ENCODE measurements around the gene NKX2-1. TPM values are rescaled to one million over a fixed set of nuclear protein-coding genes. Genes with fewer than 3 reads are reported as not detected.
"Not testable (repeated sequence)": the region's sequence is repeated elsewhere in the genome, so short reads cannot be mapped to it uniquely, and the experiment has no call there.

The NKX2-1 gene
- total RNA-seq = not detected
- total RNA-seq = 0 reads per million in 2 donors

DNA sequence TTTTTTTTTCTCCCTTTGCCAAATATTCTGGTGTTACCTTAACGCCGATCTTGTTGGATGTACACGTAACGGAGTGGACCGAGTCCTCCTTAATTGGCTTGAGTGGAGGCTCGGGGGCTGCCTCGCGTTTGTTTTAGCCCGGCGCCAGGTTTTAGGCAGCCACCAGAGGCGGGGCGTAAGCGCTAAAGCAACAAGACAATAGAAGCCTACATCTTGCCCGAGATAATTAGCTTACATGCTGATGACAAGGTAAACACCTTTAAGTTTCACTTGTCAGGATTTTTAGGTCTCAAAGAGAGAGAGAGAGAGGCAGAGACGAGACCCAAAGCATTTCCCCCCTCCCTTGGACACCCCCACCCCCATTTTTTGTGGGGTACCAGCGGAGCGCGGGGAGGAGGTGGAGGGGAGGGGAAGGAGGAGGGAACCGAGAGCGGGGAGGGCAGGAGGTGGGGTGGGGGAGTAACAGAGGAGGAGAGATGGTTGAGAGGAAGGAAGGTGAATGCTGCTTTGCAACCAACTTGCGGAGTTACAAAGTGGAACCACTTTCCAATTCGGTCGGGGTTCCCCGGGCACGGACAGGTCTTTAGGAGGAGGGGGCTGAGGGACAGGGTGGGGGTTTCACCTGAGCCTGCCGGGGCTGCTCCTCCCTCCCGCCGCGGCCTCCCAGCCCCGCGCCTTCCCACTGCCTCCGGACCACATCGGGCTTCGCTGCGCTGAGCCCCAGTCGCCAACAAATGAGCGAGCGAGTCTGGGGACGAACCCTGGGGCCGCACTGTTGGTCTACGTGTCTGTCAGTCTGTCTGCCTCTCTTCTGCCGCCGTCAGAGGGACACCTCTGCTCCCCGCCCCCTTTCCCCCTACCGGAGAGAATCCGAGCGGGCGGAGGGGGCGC lies at the start of gene NKX2-1:
Gene NKX2-1 (minus strand): TSS at position 802 of the 891 bp plus-strand sequence. CDS start 103 bp downstream, at position 699.
- no peaks in the 10 kb centered on the region for H3K9me3 ChIP-seq (ENCODE audit: control insufficient read depth, low read length, poor library complexity, severe bottlenecking)
- Mint-ChIP-seq H3K4me3 (peak within 1 kb of the TSS; percentile 82), H3K27me3 (peaks cover 61% of the 10 kb centered on the region), H3K27ac (no peak within 1 kb of the TSS), H3K36me3 (ENCODE audit: low read depth) (peaks cover 6% of the 10 kb centered on the region), H3K4me1 (peaks cover 7% of the 10 kb centered on the region)
- ATAC-seq (no peak), DNase-seq (no peak)

DNA sequence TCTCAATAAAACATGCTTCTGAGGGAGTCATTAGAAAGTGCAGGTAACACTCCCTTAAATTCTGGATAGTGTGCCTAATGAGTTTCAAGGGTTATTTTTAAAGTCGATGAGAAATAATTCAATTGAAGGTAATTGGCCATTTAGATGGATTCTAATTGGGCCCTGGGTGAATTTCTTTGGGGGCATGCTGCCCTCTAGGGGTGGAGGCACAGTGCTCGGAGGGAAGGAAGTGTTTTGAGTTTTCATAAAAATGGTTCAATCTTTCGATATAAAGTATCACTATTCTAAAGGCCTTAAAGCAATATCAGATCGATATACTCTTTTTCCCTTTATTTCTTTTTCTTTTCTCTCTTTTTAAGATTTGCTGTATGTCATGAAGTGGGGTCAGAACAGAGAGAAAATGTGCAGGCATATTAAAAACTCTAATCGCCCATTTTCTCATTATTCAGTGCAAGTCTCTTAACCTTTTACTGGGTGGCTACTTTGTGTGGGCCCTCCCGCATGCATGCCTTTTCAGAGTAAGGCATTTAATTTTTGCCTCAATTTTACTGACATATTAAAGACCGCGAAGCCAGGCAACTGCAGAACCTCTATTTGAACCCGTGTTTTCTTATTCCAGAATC lies 36.9 kb upstream of the NKX2-1 start:
- Mint-ChIP-seq H3K27me3 (peaks cover 35% of the 10 kb centered on the region), H3K27ac (no peak overlapping the region), H3K4me3 (no peak overlapping the region), H3K36me3 (ENCODE audit: low read depth) (peaks cover 2% of the 10 kb centered on the region), H3K4me1 (peaks cover 3% of the 10 kb centered on the region)
- no peaks in the 10 kb centered on the region for H3K9me3 ChIP-seq (ENCODE audit: control insufficient read depth, low read length, poor library complexity, severe bottlenecking)
- DNase-seq = no peak
- ATAC-seq = no peak

DNA sequence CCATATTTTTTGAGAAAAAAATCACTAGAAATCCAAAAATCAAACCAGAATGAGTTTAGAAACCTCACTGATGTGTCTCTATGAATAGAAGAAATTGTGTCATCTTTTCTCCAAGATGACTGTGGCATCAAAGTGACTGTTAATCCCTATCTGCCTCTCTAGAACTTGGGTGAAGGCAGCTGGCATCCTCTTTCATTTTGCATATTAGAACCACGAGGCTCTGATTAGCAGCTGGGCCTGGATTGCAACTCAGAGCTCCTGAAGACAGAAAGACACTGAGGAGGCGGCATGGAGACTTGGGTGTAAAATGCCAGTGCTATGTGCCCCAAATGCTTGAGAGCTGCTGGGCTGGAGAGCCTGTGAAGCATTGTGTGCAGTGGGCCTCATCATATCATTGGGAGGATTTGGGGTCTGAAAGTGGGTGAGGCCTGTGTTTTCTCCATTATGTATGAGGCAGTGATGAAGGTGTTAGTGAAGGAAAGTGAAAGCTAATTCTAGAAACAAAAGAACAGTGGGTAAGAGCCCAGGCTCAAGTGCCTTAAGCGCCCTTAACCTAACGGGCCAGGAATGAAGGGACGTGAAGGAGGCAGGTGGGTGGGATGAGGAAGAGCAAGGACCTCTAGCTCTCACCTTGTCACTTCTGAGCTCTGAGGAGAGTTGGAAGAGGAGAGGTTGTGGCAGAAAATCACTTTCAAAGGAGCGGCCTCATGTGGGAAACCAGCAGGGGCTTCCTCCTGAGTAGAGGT lies 36.1 kb upstream of the NKX2-1 start:
- no peak for ATAC-seq
- H3K36me3 Mint-ChIP-seq (ENCODE audit: low read depth) = peaks cover 2% of the 10 kb centered on the region
- no peak for DNase-seq
- peaks cover 3% of the 10 kb centered on the region for H3K4me1 Mint-ChIP-seq
- no peaks in the 10 kb centered on the region for H3K9me3 ChIP-seq (ENCODE audit: control insufficient read depth, low read length, poor library complexity, severe bottlenecking)
- no peak overlapping the region for H3K27ac Mint-ChIP-seq
- H3K27me3 Mint-ChIP-seq = peaks cover 31% of the 10 kb centered on the region
- peak overlapping the region; percentile 8 for H3K4me3 Mint-ChIP-seq

DNA sequence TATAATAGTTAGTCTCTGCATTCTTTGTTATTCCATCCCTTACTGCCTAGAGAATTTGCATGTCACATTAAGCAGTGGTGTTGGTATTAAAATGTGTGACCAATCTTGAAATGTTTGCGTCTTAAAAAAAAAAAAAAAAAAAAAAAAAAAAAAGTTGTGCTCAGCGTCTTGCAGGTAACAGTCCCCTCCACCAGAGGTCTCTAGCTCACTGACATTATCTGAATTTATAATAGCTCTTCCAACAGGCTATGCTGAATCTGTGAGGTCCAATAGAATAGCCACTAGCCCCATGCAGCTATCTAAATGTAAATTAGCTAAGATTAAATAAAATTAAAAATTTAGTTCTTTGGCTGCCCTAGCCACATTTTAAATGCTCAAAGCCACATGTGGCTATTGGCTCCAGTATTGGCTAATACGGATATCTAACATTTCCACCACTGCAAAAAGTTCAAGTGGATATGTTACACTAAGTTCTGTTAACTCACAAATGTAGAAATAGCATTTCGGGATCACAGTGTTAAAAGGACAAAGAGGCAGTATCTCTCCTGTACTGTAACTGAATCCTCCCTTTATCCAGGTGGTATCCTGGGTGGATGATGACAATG lies 33.7 kb upstream of the NKX2-1 start:
- H3K9me3 ChIP-seq (ENCODE audit: control insufficient read depth, low read length, poor library complexity, severe bottlenecking) = no peaks in the 10 kb centered on the region
- Mint-ChIP-seq H3K4me3 (no peak overlapping the region), H3K27me3 (peaks cover 22% of the 10 kb centered on the region), H3K27ac (no peak overlapping the region), H3K36me3 (ENCODE audit: low read depth) (no peaks in the 10 kb centered on the region), H3K4me1 (no peaks in the 10 kb centered on the region)
- DNase-seq (no peak), ATAC-seq (no peak)

DNA sequence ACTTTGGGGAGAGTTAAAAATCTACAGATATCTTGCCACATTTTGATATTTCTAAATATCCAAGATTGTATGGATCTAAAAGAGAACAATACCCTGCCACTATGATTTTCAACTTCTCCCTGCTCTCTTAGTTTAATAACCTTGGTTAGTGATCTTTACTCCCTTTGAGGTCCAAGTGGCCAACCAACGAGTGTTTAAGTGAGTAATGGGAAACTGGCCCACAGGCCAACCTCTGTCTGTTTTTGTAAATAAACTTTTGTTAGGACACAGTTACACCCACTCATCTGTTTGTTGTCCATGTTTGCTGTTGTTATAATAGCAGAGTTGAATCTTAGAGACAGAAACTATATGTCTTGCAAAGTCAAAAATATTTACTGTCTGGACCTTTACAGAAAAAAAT lies 30.9 kb upstream of the NKX2-1 start:
- DNase-seq (no peak), ATAC-seq (no peak)
- Mint-ChIP-seq H3K4me1 (no peaks in the 10 kb centered on the region), H3K36me3 (ENCODE audit: low read depth) (no peaks in the 10 kb centered on the region), H3K27me3 (peaks cover 16% of the 10 kb centered on the region), H3K27ac (no peak overlapping the region), H3K4me3 (no peak overlapping the region)
- no peaks in the 10 kb centered on the region for H3K9me3 ChIP-seq (ENCODE audit: control insufficient read depth, low read length, poor library complexity, severe bottlenecking)

DNA sequence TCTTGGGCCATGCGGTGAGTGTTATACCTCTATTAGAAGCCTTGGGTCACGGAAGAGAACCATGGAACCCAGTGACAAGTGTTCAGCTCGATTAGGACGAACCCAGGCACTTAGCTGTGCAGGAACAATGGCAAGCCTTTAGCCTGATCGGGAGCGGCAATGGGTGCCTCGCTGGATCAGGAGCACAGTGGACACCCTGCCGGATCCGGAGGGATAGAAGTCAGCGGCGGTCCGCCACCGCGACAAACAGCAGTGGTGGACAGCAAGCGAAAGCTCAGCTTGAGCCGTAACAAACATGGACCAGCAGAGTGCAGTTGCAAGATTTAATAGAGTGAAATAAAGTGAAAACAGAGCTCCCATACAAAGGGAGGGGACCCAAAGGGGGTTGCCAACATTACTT lies 24.2 kb upstream of the NKX2-1 start:
- H3K36me3 Mint-ChIP-seq (ENCODE audit: low read depth); DNase-seq; H3K4me3 Mint-ChIP-seq; ATAC-seq; H3K27ac Mint-ChIP-seq; H3K9me3 ChIP-seq (ENCODE audit: control insufficient read depth, low read length, poor library complexity, severe bottlenecking); H3K4me1 Mint-ChIP-seq: not testable (repeated sequence)
- peaks cover 30% of the 10 kb centered on the region for H3K27me3 Mint-ChIP-seq

DNA sequence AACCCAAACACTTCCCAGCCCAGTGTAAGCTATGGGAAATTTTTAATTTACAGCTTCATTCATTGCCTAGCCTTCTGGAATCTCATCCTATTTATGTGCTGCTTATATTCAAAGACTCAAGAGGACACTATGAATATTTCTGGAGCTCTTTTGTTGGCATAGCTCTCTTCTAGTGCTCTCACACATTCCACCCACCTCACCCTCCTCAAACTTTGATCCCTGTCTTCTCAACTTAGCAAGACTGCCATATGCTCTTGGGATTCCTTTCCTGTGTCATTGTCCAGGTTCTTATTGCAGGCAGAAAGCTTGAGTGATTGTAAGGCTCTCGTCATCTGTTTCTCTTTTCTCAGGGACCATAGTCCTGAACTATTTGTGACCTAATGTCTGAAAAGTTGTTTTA lies 18.0 kb upstream of the NKX2-1 start:
- Mint-ChIP-seq H3K27ac (no peak overlapping the region), H3K36me3 (ENCODE audit: low read depth) (no peaks in the 10 kb centered on the region), H3K4me3 (no peak overlapping the region), H3K27me3 (peaks cover 9% of the 10 kb centered on the region), H3K4me1 (no peaks in the 10 kb centered on the region)
- ATAC-seq = no peak
- DNase-seq = no peak
- no peaks in the 10 kb centered on the region for H3K9me3 ChIP-seq (ENCODE audit: control insufficient read depth, low read length, poor library complexity, severe bottlenecking)

DNA sequence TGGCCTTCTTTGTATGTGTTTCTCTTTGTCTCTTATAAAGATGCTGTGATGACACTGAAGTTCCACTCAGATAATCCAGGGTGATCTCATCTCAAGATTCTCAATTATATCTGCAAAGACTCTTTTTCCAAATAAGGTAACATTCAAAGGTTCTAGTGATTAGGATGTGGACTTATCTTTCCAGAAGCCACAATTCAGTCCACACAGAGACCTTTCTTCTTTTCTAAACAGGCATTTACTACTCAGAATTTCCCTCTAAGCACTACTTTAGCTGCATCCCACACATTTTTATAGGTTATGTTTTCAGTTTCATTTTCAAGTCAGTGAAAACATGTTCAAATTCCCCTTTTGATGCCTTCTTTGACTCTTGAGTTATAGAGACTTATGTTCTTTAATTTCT lies 9.0 kb upstream of the NKX2-1 start:
- ATAC-seq (no peak), DNase-seq (no peak)
- peaks cover 3% of the 10 kb centered on the region for H3K9me3 ChIP-seq (ENCODE audit: control insufficient read depth, low read length, poor library complexity, severe bottlenecking)
- Mint-ChIP-seq H3K27me3 (peaks cover 47% of the 10 kb centered on the region), H3K27ac (no peak overlapping the region), H3K4me3 (no peak overlapping the region), H3K36me3 (ENCODE audit: low read depth) (peaks cover 3% of the 10 kb centered on the region), H3K4me1 (no peaks in the 10 kb centered on the region)

DNA sequence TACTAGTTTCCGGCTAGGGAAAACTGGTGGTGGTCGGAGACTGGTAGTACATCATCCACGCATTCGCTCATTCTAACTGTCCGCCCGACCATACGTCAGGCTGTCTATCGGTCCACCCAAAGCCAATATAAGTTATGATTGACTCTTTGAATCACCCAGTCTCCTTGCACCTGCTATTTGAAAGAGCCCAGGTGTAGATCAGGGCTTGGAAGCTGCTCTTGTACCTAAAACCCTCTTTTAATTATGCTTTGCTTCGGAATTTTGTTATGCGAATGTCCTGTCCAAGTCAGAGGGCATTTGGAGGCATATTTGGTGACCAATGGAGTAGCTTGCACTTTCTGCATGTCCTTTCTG lies 5.7 kb upstream of the NKX2-1 start:
- H3K9me3 ChIP-seq (ENCODE audit: control insufficient read depth, low read length, poor library complexity, severe bottlenecking) = peaks cover 3% of the 10 kb centered on the region
- no peak overlapping the region for H3K4me3 Mint-ChIP-seq
- H3K27me3 Mint-ChIP-seq = peaks cover 68% of the 10 kb centered on the region
- H3K36me3 Mint-ChIP-seq (ENCODE audit: low read depth) = peaks cover 5% of the 10 kb centered on the region
- no peak for DNase-seq
- no peak for ATAC-seq
- H3K4me1 Mint-ChIP-seq = peaks cover 2% of the 10 kb centered on the region
- no peak overlapping the region for H3K27ac Mint-ChIP-seq

DNA sequence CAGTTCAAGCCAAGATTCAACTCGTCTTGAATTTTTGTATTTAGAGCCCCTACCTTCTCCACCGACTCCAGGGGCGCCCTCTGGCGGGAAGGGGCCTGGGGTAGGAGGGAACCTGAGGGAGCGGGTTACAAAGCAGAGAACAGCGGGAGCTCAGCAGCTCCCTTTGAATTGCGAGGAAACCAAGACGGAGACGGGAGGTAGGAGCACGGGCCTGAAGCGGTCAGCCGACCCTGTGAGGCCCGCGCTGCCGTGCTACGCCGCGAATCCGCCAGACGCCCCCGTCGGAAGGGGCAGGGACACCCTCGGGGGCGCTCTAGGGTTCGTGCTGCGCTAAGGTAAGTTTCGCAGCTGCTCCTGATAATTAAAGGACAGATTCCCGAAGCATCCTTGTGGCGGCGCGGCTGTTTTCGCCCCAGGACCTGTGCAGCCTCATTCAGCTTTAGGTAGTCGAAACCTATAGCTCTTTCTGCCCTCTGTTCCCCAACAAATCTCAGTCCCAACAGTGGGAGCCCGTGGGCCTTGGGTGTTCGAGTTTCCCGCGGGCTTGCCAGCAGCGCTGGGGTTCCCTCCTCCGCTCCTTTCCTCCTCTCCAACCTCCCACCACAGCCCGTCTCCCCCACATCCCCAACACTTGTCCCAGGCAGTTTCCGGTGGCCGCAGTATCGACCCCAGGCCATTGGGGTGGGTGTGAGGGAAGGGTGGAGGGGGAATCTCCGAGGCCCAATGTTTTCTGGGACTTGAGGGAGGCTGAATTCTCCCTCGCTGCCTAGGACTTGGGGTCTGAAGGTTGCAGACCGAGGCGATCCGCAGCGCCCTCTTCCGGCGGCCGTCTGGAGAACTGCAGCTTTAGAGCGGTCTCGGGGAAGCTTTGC lies 5.1 kb upstream of the NKX2-1 start:
- DNase-seq (no peak), ATAC-seq (no peak)
- peaks cover 3% of the 10 kb centered on the region for H3K9me3 ChIP-seq (ENCODE audit: control insufficient read depth, low read length, poor library complexity, severe bottlenecking)
- Mint-ChIP-seq H3K27me3 (peaks cover 68% of the 10 kb centered on the region), H3K36me3 (ENCODE audit: low read depth) (peaks cover 5% of the 10 kb centered on the region), H3K27ac (no peak overlapping the region), H3K4me1 (peaks cover 2% of the 10 kb centered on the region), H3K4me3 (no peak overlapping the region)

DNA sequence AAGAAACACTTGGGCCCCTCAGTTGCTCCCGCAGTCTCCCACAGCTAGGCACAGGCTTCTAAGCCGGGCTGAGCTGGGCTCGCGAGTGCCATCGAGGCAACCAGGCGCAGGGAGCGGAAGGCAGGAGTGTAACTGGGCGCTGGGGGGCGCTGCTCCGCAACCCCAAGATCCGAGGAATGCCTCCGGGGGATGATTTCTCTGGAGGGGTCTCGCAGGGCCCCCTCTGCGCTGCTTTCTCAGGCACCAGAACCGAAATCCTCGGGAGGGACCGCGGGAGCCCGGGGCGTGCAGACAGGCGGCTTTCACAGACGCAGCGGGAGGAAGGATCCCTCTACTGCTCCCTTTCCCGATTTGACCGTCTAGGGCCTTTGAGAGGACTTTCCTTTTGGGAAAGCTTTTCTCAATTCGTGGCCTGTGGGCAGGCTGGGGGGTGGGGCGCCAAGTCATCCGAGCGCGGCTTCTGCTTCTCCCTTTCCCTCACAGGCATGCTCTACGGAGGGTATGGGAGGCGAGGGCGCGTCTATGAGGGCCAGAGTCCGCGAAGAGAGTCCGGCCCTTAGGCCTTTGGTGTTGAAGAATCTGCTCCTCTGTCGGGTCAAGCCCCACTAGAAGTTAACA lies 4.3 kb upstream of the NKX2-1 start:
- peaks cover 3% of the 10 kb centered on the region for H3K9me3 ChIP-seq (ENCODE audit: control insufficient read depth, low read length, poor library complexity, severe bottlenecking)
- Mint-ChIP-seq H3K27me3 (peaks cover 71% of the 10 kb centered on the region), H3K36me3 (ENCODE audit: low read depth) (peaks cover 7% of the 10 kb centered on the region), H3K4me1 (peaks cover 7% of the 10 kb centered on the region), H3K4me3 (peak overlapping the region; percentile 8), H3K27ac (no peak overlapping the region)
- DNase-seq (no peak), ATAC-seq (no peak)
